Stimulated activated CD8-positive, alpha-beta memory T cell treated with anti-CD3 and anti-CD28 coated beads, Interleukin-4, amount 100 ng/mL, for 4 hours (primary cell): ENCODE measurements around the gene COX5A.
"Not testable (repeated sequence)": the region's sequence is repeated elsewhere in the genome, so short reads cannot be mapped to it uniquely, and the experiment has no call there.

Source experiments
- DNase-seq, 2 donors: peaks; one replicate each; pipeline ENCODE4 v3.0.0-alpha.2; 2020; ENCODE audit warnings: low read depth in 2 of 2, low spot score in 1 of 2

Gene COX5A

DNA sequence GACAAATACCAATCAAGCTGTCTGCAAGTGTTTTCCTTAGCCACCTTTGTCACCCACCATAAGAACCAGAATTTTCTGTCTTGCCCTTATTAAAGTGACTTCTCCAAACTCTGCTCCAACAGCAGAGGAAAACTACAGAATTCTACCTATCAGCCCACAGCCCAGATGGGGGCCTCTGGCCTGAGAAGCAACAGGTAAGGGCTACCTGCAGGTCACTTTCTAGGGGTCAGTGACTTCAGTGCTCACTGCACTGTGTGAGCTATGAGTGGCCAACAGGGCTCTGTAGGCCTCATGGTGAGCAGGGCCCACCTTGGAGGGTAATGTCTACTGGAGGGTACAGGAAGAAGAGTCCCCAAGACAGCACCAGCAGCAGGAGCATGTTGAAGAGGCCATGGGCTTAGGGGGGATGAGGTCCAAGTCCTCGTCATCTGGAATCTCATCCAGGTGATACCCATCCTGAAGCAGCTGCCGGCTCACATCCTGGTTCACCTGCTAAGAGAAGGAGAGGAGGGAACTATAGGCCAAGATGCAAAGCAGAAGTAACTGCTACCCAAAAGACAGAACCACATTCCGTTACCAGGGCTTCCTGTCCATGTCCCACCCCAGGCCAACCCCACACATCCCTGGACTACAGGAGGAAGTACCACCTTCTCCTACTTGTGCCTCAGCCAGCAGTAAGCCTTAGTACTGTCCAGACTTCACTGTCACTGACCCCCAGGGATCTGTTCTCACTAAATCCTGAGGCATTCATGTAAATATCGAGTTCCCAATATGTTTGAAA, 35.4 kb downstream of the COX5A start:
- DNase-seq = no peak

DNA sequence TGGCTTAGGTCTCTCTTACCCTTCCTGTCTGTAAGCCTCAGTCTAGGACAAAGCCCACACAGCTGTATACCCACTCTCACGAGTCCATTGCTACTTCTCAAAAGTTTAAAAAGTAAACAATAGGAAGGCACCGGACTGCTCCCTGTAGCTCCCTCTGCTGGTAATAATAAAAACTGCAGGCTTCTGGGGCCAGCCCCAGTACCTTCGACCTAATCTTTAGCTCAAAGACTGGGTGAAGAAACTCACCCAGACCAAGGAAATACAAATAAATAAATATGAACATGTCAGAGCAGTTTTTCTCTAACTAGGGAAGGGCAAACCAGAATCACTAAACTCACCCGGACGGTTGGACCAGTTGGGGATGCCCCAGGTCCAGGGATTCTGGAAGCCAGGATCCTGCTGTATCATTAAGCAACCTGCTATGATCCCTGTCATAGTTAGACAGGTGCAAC, 36.2 kb downstream of the COX5A start:
- DNase-seq = peak in 1 of 2 donors; percentile 38

DNA sequence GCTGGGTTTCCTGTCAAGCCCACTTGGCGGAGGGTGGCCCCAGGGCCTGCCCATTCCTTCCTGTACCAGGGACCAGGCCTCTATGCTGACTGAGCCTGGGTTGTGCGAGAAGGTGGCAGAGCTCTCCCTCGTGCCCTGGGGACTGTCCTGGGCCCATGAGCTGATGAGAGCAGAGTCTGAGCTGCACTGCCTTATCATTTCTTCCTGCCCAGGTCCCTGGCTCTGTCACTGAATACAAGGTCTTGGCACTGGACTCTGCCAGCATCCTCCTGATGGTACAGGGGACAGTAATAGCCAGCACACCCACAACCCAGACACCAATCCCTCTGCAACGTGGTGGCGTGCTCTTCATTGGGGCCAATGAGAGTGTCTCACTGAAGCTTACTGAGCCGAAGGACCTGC, 40.6 kb downstream of the COX5A start:
- DNase-seq = no peak

DNA sequence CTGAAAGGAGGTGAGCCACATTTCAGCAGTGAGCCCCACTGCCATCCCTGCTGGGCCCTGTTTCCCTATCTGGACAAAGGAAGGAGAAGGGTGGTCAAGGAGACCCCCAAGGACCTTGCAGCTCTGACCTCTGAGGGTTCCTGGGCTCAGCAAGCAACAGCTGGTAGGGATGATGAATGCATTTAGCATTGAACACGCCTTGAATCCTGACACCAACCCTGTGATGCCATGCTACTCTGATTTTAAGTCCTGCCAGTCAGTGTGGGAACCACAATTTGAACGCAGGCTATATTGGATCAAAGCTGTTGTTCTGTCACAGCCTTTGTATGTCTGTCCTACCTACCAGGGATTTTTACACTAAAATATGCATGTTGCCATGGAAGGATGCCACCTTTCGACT, 41.6 kb downstream of the COX5A start:
- no peak for DNase-seq

DNA sequence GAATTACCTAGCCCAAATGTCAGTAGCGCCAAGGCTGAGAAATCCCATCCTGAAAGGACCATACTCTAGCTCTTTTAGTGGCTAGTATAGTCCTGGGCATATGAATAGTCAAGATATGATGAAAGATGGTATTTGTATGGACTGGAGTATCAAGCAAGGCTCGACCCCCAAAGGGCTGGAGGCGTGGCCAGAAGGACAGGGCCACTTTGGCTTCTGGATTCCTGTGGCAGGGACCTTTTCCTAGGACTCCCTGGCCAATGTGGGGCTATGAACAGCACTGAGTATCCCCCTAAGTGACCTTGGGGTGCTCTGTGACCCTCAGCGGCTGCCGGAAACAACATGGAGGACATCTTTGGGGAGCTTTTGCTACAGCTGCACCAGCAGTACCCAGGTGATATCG, 42.0 kb downstream of the COX5A start:
- no peak for DNase-seq

DNA sequence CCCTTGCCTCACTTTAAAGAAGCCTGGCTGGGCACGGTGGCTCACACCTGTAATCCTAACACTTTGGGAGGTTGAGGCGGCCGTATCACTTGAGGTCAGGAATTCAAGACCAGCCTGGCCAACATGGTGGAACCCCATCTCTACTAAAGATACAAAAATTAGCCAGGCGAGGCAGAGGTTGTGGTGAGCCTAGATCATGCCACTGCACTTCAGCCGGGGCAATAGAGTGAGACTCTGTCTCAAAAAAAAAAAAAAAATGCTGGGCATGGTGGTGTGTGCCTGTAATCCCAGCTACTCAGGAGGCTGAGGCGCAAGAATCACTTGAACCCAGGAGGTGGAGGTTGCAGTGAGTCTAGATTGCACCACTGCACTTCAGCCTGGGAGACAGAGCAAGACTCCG, 43.5 kb downstream of the COX5A start:
- not testable (repeated sequence) for DNase-seq

DNA sequence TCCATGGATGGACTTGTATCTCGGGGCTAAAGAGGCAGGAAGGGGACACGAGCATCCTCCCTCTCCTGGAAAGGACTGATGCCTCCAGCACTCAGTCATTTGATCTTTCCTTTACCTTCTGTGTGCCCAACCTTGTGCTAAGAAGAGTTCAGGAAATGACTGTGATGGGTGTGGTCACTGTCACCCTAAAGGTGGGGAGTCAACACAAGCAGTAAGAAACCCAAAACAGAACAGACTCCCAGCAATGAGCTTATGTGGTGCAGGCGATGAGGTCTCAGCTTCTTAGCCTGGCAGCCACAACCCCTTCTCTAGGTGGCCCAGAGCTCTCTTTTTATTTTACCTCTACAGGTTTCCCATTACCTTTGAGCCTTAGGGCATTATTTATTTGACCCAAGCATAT, 44.2 kb downstream of the COX5A start:
- DNase-seq = no peak

DNA sequence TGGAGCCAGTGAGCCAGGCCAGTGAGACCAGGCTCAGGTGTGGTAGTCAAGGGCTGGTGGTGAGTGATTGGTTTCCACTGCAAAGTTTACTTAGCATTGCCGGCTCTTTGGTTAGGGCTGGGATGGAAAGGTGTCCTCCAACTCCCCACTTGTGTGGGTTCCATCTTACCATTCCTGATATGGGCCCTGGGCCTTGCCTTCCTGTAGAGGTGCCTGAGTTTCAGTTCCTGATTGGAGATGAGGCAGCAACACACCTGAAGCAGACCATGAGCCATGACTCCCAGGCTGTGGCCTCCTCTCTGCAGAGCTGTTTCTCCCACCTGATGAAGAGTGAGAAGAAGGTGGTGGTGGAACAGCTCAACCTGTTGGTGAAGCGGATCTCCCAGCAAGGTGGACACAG, 44.9 kb downstream of the COX5A start:
- no peak for DNase-seq

DNA sequence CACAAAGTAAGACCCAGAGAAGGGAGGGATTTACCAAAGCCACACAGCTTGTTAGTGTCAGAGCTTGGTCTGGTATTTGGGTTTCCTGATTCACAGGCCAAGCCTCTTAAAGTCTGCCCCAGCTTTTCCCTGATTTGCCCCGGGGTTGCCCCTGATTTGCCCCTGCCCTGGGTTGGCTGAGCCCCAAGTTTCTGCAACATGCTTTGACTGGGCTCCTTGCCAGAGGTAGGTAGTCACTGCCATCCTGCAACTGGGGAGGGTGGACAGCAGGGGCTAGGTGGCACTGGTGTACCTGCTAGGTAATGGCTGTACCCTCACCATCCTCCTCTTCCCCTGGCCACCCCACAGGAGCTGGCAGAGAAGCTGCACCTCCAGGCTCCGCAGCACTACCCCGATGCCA, 45.6 kb downstream of the COX5A start:
- DNase-seq = no peak

DNA sequence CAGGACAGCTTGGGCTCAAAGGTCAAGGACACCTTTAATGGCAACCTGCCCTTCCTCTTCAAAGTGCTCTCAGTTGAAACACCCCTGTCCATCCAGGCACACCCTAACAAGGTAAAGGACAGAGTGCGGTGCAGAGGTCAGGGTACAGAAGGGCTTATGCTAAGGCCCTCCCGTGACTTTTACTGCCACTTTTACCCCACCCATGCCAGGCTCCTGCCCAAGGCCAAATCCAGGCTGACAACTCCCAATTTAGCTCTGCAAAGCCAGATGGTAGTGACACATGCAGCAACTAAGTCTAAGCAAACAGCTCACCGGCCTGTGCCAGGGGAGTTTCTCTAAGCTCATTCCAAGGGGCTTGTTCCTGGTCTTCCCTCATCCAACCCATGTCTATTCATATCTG, 46.4 kb downstream of the COX5A start:
- DNase-seq = no peak

DNA sequence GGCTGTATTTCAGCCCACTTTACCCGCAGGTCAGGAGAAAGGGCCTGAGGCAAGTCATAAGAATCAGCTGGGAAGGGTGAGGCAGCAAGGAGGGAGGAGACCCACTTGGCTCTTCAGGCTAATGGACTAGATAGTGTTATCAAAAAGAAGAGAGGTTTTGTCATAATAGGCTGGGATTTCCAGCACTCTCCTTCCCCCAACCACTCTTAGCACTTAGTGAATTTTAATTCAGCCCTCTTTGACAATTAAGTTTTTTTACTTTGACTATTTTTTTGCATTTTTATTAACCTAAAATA, 47.3 kb downstream of the COX5A start:
- no peak for DNase-seq

DNA sequence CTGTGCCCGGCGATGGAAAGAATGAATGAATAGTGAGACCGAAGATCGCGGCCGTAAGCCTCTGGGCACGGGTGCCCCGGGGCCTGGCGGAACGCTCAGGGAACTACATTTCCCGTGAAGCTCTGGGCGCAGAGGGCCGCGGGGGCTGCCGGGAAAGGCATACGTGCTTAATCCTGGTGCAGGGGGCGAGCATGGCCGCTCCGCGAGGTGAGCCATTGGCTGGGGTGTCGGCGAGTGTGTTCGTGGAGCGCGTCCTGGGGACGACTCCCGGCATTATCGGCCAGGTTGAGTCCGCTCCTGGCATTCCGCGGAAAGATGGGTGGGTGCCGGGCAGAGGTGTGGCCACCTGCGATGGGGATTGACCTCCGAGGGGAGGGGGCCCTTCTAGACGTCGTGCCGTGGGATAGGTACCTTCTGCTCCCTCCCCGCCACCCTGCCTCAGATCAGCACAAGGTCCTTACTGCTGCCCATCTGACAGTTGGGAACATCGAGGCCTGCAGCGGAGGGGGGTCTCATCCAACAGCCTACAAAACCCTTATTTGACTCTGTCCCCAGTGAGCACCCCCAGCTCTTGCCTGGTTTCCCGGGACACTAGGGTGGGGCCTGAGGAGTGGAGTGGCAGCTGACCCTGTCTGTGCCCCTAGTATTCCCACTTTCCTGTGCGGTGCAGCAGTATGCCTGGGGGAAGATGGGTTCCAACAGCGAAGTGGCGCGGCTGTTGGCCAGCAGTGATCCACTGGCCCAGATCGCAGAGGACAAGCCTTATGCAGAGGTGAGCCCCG, 47.8 kb downstream of the COX5A start, which contains the start of gene MPI:
Gene MPI (plus strand): TSS at position 160 of the 782 bp plus-strand sequence. CDS start 32 bp downstream, at position 192.
- DNase-seq = peak; percentile 59 to 67

DNA sequence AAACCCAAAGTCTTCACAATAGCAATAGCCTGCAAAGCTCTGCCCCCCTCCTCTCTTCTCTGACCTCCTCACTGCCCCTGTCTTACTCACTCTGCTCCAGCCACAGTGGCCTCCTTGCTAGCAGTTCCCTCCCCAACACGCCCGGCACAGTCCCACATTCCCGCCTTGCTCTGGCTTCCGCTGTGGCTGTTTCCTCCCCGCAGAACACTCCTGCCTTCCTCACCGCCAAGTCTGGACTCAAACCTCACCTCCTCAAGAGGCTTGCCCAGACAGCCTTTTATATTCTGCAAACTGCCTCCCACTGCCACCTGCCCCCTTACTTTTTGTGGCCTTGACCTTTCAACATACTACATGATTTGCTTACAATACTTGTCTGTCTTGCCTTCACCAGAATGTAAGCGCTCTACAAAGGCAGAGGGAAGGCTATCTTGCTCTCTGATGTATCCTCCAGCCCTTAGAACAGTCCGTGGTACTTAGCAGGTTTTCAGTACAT, 48.4 kb downstream of the COX5A start:
- no peak for DNase-seq

DNA sequence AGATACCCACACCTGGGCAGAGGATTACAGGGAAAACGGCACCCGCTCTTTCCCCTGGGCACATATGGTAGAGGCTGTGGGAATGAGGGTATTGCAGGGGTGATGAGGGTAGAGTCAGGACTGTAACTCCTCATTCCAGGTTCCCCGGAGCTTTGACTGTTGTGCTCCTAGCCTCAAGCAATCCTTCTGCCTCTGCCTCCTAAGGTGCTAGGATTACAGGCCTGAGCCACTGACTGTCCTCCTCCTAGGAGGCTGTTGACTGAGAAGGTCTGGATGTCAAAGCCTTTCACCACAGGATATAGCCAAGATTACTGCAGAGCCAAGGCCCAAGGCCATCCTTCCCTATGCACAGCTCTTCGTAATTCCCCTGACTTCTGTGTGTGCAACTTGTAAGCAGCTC, 49.2 kb downstream of the COX5A start:
- no peak for DNase-seq

DNA sequence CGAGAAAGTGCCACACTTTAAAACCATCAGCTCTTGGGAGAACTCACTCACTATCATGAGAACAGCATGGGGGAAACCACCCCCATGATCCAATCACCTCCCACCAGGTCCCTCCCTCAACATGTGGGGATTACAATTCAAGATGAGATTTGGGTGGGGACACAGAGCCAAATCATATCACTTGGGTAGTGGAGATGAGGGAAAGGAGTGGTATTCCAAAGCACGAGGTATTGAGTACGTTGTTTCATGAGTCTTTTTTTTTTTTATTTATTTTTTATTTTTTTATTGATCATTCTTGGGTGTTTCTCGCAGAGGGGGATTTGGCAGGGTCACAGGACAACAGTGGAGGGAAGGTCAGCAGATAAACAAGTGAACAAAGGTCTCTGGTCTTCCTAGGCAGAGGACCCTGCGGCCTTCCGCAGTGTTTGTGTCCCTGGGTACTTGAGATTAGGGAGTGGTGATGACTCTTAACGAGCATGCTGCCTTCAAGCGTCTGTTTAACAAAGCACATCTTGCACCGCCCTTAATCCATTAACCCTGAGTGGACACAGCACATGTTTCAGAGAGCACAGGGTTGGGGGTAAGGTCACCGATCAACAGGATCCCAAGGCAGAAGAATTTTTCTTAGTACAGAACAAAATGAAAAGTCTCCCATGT, 50.2 kb downstream of the COX5A start:
- not testable (repeated sequence) for DNase-seq

DNA sequence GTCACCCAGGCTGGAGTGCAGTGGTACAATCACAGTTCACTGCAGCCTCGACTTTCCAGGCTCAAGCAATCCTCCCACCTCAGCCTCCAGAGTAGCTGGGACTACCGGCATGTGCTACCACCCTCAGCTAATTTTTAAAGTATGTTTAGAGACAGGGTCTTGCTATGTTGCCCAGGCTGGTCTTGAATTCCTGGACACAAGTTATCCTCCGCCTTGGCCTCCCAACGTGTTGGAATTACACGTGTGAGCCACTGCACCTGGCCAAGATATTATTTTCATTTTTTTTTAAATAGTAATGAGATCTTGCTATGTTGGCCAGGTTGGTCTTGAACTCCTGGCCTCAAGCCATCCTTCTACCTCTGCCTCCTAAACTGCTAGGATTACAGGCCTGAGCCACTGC, 52.4 kb downstream of the COX5A start:
- DNase-seq = no peak

DNA sequence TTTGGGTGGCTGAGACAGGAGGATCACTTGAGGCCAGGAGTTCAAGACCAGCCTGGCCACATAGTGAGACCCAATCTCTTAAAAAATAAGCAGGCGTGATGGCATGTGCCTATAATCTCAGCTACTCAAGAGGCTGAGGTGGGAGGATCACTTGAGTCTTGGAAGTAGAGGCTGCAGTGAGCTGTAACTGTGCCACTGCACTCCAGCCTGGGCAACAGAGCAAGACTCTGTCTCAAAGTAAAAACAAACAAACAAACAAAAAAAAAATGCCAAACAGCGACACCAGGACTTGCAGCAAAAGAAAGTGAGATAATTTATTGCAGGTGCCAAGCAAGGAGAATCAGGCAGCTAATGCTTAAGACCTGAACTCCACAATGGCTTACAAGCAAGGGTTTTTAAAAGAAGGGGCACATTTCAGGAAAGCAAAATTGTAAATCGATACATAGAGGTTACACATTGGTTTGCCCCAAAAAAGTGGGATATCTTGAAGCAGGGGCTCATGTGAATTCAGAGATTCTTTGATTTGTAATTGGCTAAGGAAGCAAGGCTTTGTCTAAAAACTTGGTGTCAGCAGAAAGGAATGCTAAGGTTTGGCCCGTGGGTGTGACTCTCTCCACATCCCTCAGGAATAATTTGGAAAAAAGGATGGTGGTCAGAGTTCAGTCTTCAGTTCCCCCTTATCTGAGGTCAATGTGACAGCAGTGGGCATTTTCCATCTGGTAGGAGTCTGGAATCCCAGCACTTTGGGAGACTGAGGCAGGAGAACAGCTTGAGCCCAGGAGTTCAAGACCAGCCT, 53.2 kb downstream of the COX5A start:
- no peak for DNase-seq

DNA sequence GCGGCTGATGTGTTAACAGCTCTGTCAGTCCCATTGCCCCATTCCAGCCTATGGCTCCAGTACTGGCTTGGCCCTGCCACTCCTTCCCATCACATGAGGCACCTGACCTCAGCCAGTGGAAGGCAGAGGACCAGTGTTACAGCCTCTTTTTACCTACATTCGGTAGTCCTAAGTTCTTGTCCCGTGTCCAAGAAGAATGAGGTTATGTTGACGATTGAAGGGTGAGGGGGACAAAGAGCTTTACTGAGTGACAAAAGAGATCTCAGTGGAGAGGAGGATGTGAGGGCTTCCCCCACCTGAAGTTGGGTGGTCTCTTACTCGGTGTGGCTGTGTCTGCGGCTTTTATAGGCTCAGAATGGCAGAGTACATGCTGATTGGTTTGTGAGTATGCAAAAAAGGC, 55.3 kb downstream of the COX5A start:
- DNase-seq = no peak

DNA sequence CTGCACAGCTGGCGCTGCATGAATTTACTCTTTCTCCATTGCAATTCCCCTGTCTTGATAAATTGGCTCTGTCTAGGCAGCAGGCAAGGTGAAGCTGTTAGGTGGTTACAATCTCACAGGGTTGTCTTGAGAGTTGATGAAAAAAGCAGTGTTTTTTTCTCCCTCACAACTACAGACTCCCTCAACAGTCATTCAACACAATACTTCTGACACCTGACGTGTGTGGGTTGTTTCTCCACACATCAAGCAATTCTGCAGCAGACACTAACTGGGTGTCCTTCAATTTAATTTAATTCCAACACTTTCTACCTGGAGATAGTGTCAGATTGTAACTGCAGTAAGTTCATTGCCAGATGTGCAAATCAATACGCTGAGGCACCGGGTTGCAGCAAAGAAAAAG, 59.6 kb downstream of the COX5A start:
- DNase-seq = no peak

DNA sequence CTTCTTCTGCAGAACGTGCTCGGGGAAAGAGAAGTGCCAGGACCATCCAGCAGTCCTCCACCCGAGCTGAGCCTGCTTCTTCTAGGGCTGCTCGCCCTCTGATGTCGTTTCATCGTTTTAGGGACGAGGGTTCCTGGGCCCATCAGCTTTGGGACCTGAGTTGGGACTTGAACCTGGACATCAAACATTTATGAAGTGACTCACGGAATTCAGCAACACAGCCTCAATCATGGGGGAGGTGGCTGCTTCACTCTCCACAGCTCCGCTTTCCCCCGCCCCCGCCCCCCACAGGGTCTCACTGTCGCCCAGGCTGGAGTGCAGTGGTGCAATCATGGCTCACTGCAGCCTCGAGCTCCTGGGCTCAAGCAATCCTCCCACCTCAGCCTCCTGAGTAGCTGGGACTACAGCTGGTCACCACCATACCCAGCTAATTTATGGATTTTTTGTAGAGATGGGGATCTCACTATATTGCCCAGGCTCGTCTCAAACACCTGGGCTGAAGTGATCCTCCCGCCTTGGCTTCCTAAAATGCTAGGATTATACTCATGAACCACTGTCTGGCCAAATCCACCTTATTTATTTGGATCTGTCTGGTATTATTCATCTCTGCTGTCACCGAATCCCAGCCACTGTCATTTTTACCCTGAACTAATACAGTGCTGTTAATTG, 64.0 kb downstream of the COX5A start:
- no peak for DNase-seq
